ENCODE results near the gene PTPRD. TPM values are rescaled to one million over a fixed set of nuclear protein-coding genes. Genes with fewer than 3 reads are reported as not detected.

PTPRD gene
- total RNA-seq, 4 donors from 2014 or later, result 0.78 to 11.7 (median 1.6) TPM

DNA sequence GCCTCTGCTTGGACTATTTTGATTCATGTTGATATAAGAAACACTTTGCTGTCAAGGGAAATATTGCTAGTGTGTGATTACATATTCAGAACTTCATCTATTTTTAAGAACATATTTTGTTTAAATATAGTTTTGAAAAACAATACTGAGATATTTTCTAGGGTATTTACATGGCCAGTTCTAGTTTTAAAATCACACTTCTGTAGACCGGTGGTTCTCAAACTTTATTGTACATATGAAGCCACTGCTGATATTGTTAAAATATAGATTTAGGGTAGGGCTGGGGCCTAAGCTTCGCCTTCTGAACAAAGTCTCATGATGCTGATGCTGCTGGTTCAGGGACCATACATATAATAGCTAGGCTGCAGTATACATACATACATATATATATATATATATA, 1000.0 kb downstream of the PTPRD start:
- H3K4me1 ChIP-seq, result no peaks in the 10 kb centered on the region
- ATAC-seq (no peak), DNase-seq (no peak)
- H3K27ac ChIP-seq, result no peak overlapping the region
- intact Hi-C loops (cut with DNase I; ENCODE audit: low total_unique reads) (no loop called here), in situ Hi-C loops (cut with MboI; ENCODE audit: low sequenced_read_pairs in 4 of 4) (no loop called here)
- no peaks in the 10 kb centered on the region for H3K9me3 ChIP-seq
- no peak overlapping the region for H3K4me3 ChIP-seq
- TF ChIP-seq POLR2A (IDR thresholded peaks at IDR 0.05), result no peak
- no peak for TF ChIP-seq CTCF (IDR thresholded peaks at IDR 0.05 in 4 of 5, conservative IDR thresholded peaks at IDR 0.05 in 1 of 5)
- no peaks in the 10 kb centered on the region for H3K27me3 ChIP-seq
- no peaks in the 10 kb centered on the region for H3K36me3 ChIP-seq

GRCh38 chr9:9612270-9612669, 1000.5 kb downstream of the PTPRD start:
- no peak overlapping the region for H3K4me3 ChIP-seq
- no peaks in the 10 kb centered on the region for H3K36me3 ChIP-seq
- no peaks in the 10 kb centered on the region for H3K27me3 ChIP-seq
- TF ChIP-seq POLR2A (IDR thresholded peaks at IDR 0.05) (no peak), CTCF (IDR thresholded peaks at IDR 0.05 in 4 of 5, conservative IDR thresholded peaks at IDR 0.05 in 1 of 5) (no peak)
- no peak for DNase-seq
- H3K27ac ChIP-seq, result no peak overlapping the region
- ATAC-seq, result no peak
- in situ Hi-C loops (cut with MboI; ENCODE audit: low sequenced_read_pairs in 4 of 4) (no loop called here), intact Hi-C loops (cut with DNase I; ENCODE audit: low total_unique reads) (no loop called here)
- H3K4me1 ChIP-seq, result no peaks in the 10 kb centered on the region
- no peaks in the 10 kb centered on the region for H3K9me3 ChIP-seq

DNA sequence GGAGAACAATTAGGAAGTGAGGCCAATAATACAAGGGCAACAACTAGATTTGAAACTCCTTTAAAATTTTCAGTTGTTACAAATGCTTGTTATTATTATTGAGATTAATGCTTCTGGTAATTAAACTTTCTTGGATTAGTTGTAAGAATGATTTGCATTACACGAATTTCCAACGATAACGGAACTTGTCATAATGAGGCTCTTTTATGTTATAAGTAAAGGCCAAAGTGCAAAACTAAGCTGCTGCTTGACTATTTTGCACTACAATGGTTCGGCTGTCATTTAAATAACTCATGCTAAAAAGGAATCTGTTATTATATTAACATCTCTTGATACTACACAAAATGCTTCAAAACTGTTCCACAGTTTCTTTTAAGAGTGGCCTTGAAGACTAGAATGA, 1007.1 kb downstream of the PTPRD start:
- no peaks in the 10 kb centered on the region for H3K36me3 ChIP-seq
- in situ Hi-C loops (cut with MboI; ENCODE audit: low sequenced_read_pairs in 4 of 4) (loop anchor here in 1 of 4 donors (10.0 kb wide), 1 partner anchor 189 kb away; no protein-coding TSS in a partner anchor), intact Hi-C loops (cut with DNase I; ENCODE audit: low total_unique reads) (no loop called here)
- TF ChIP-seq POLR2A (IDR thresholded peaks at IDR 0.05) (no peak), CTCF (IDR thresholded peaks at IDR 0.05 in 4 of 5, conservative IDR thresholded peaks at IDR 0.05 in 1 of 5) (no peak)
- H3K27ac ChIP-seq, result no peak overlapping the region
- H3K27me3 ChIP-seq, result no peaks in the 10 kb centered on the region
- H3K4me1 ChIP-seq, result no peaks in the 10 kb centered on the region
- H3K4me3 ChIP-seq, result no peak overlapping the region
- no peak for DNase-seq
- no peaks in the 10 kb centered on the region for H3K9me3 ChIP-seq
- no peak for ATAC-seq

- Histone ChIP-seq H3K9me3 (no peaks in the 10 kb centered on the region), H3K4me1 (no peaks in the 10 kb centered on the region), H3K27ac (no peak overlapping the region), H3K4me3 (no peak overlapping the region), H3K36me3 (no peaks in the 10 kb centered on the region), H3K27me3 (no peaks in the 10 kb centered on the region)
- intact Hi-C loops (cut with DNase I; ENCODE audit: low total_unique reads), result no loop called here
- in situ Hi-C loops (cut with MboI; ENCODE audit: low sequenced_read_pairs in 4 of 4), result loop anchor here in 1 of 4 donors (10.0 kb wide), 1 partner anchor 191 kb away; no protein-coding TSS in a partner anchor
- no peak for DNase-seq
- ATAC-seq, result no peak
- TF ChIP-seq CTCF (IDR thresholded peaks at IDR 0.05 in 4 of 5, conservative IDR thresholded peaks at IDR 0.05 in 1 of 5) (no peak), POLR2A (IDR thresholded peaks at IDR 0.05) (no peak)
Observed at GRCh38 chr9:9603345-9603744, 1009.5 kb downstream of the PTPRD start.

DNA sequence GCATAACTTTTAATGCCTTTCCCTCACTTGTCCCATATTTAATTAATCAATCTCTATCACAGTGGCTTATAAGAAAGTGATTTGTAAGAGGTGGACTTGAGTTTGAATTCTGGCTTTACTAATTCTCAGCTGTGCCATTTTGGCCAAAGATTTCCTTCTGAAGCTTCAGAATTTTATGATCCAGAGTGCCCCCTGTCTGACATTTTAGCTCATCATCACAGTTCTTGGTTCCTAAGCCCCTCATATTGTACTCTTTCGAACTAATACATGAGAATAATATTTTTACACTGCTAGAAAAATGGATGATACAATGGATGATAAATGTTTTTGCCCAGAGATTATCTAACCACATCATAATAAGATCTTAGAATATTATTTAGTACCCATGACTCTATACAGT, 1014.1 kb downstream of the PTPRD start:
- H3K4me1 ChIP-seq, result no peaks in the 10 kb centered on the region
- DNase-seq (no peak), ATAC-seq (no peak)
- intact Hi-C loops (cut with DNase I; ENCODE audit: low total_unique reads) (no loop called here), in situ Hi-C loops (cut with MboI; ENCODE audit: low sequenced_read_pairs in 4 of 4) (no loop called here)
- H3K27ac ChIP-seq, result no peak overlapping the region
- H3K36me3 ChIP-seq, result no peaks in the 10 kb centered on the region
- no peak for TF ChIP-seq POLR2A (IDR thresholded peaks at IDR 0.05)
- TF ChIP-seq CTCF (IDR thresholded peaks at IDR 0.05 in 4 of 5, conservative IDR thresholded peaks at IDR 0.05 in 1 of 5), result no peak
- no peaks in the 10 kb centered on the region for H3K9me3 ChIP-seq
- no peaks in the 10 kb centered on the region for H3K27me3 ChIP-seq
- no peak overlapping the region for H3K4me3 ChIP-seq
